Measurements from ENCODE around the gene EHD2. TPM values are rescaled to one million over a fixed set of nuclear protein-coding genes. Genes with fewer than 3 reads are reported as not detected.
A peak's percentile ranks its signal among the peaks of the same experiment; 100 is the strongest.

Gene EHD2
- total RNA-seq (106 and 192 TPM in 2 replicates), polyA plus RNA-seq (96.5 and 97.0 TPM in 2 replicates), polyA minus RNA-seq (ENCODE audit: low replicate concordance) (423 and 614 TPM in 2 replicates)
- 422 and 520 TPM in 2 replicates for polyA plus RNA-seq (2012)

- H3K79me2 ChIP-seq (ENCODE audit: control insufficient read depth, insufficient read depth, low read length), result peaks cover 46% of the 10 kb centered on the region
- H3K4me1 ChIP-seq (ENCODE audit: control insufficient read depth, extremely low read depth, insufficient read depth, low read length), result peaks cover 16% of the 10 kb centered on the region
- peak within 1 kb of the TSS; percentile 90 for H3K9ac ChIP-seq (ENCODE audit: insufficient read depth, low read length)
- no peaks in the 10 kb centered on the region for H3K9me3 ChIP-seq (ENCODE audit: control insufficient read depth, insufficient read depth, low read depth, low read length)
- peaks cover 16% of the 10 kb centered on the region for H3K36me3 ChIP-seq (ENCODE audit: control insufficient read depth, insufficient read depth, low read length)
- DNase-seq (ENCODE audit: low read depth in 2 of 2), result peak; percentile 69 to 87
- no peaks in the 10 kb centered on the region for H3K27me3 ChIP-seq (ENCODE audit: control insufficient read depth, insufficient read depth, low read length)
- H3K27ac ChIP-seq (ENCODE audit: insufficient read depth, low read length), result peak within 1 kb of the TSS; percentile 72
- TF ChIP-seq CTCF (conservative IDR thresholded peaks at IDR 0.05 in 1 of 2, IDR thresholded peaks at IDR 0.05 in 1 of 2; ENCODE audit: low read depth in 1 of 2, low read length in 2 of 2), result peak; percentile 77 to 86
- no peak for TF ChIP-seq EZH2 (IDR thresholded peaks at IDR 0.05; ENCODE audit: low read length, missing control alignments)
- H3K4me3 ChIP-seq (replicated peaks in 1 of 4; ENCODE audit: control extremely low read depth in 1 of 4, insufficient read depth in 1 of 4, low read depth in 3 of 4, low read length in 4 of 4), result peak within 1 kb of the TSS; percentile 72 to 97 (median 94)
- H3K4me2 ChIP-seq (ENCODE audit: extremely low read depth, insufficient read depth, low read length), result peak within 1 kb of the TSS; percentile 67
- H2AFZ ChIP-seq (ENCODE audit: low read length), result no peak within 1 kb of the TSS
- no peaks in the 10 kb centered on the region for H4K20me1 ChIP-seq (ENCODE audit: control insufficient read depth, extremely low read depth, insufficient read depth, low read length)
These were observed at the start of gene EHD2 for GRCh38 chr19:47713046-47714021. Gene EHD2 (plus strand): TSS chr19:47713422. CDS start chr19:47716613, 3,191 bp downstream.

DNA sequence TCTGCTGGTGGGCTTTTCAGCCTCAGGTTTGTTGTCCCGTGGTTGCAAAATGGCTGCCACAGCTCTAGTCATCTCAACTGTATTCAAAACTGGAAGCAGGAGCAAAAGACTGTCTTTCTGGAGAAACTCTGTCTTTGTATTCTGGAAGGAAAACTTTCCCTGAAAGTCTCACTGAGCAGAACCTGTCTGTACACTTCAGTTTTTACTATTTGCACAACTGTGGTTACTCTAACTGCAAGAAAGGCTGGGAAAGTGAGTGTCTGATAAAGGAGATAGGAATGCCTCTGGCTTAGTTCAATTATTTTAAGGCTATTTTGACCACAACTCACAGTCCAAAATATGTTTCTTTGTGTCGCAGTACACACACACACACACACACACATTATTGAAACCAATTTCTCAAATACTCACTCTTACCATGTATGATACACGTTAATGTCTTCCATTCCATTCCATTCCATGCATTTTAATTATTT is 49.7 kb upstream of the EHD2 start:
- Histone ChIP-seq H3K36me3 (ENCODE audit: control insufficient read depth, insufficient read depth, low read length) (no peaks in the 10 kb centered on the region), H3K4me2 (ENCODE audit: extremely low read depth, insufficient read depth, low read length) (peak overlapping the region; percentile 58), H3K9me3 (ENCODE audit: control insufficient read depth, insufficient read depth, low read depth, low read length) (no peaks in the 10 kb centered on the region), H2AFZ (ENCODE audit: low read length) (no peak overlapping the region), H3K9ac (ENCODE audit: insufficient read depth, low read length) (peak overlapping the region; percentile 34), H3K4me1 (ENCODE audit: control insufficient read depth, extremely low read depth, insufficient read depth, low read length) (peaks cover 24% of the 10 kb centered on the region), H3K79me2 (ENCODE audit: control insufficient read depth, insufficient read depth, low read length) (peaks cover 51% of the 10 kb centered on the region), H3K27ac (ENCODE audit: insufficient read depth, low read length) (peak overlapping the region; percentile 96), H3K4me3 (replicated peaks in 1 of 4; ENCODE audit: control extremely low read depth in 1 of 4, insufficient read depth in 1 of 4, low read depth in 3 of 4, low read length in 4 of 4) (peak overlapping the region in 3 of 4 experiments; percentile 1 to 31 (median 11)), H4K20me1 (ENCODE audit: control insufficient read depth, extremely low read depth, insufficient read depth, low read length) (no peaks in the 10 kb centered on the region), H3K27me3 (ENCODE audit: control insufficient read depth, insufficient read depth, low read length) (no peaks in the 10 kb centered on the region)
- DNase-seq (ENCODE audit: low read depth in 2 of 2), result peak; percentile 96 to 98
- no peak for TF ChIP-seq EZH2 (IDR thresholded peaks at IDR 0.05; ENCODE audit: low read length, missing control alignments)
- no peak for TF ChIP-seq CTCF (conservative IDR thresholded peaks at IDR 0.05 in 1 of 2, IDR thresholded peaks at IDR 0.05 in 1 of 2; ENCODE audit: low read depth in 1 of 2, low read length in 2 of 2)
